Stimulated activated CD4-positive, alpha-beta T cell treated with anti-CD3 and anti-CD28 coated beads, Interleukin-1b, Interleukin-23, amount 100 ng/mL, for 4 hours (primary cell): ENCODE measurements around the gene UTY.

Experiments
- DNase-seq, 2 donors: peaks; one replicate each; pipeline ENCODE4 v3.0.0-alpha.2; 2020; ENCODE audit warnings: low read depth in 2 of 2

The UTY gene

DNA sequence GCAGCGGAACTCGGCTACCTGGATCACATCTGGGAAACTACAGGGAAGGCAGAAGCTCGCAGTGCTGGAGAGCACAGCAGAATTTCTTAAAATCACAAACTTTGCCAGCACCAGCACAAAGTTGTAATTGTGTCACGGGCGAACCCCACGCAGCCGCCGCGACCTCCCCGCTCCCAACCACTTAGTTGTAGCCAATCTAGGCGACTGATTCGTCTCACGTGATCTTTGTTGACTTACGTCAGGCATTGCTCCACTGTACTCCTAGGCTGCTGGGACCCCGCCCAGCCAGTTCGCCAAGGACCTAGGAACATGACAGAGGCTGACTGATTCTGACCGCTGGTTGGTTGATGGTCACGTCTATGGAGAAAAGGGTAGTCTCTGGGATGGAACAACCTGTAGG, at the start of gene UTY:
Gene UTY (minus strand): TSS at position 206 of the 400 bp plus-strand sequence. CDS start 368 bp downstream, outside the sequence.
- DNase-seq = peak in 1 of 2 donors; percentile 50

DNA sequence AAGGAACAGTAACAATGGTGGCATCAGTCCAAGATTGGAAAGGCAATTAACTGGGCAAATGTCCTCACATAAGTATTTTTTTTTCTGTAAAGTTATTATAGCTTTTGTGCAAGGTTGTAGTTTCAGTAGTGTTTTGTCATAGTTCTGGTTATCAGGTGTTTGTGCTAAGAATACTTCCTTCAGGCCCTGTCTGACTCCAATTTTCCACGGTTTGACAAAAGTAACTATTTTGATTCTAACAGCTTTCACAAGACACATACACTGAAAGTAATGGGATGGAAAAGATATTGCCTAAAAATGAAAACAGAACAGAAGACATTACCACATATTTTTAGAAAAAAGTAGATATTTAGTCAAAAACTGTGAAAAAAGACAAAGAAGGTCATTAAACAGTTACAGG, 40.6 kb upstream of the UTY start:
- no peak for DNase-seq

DNA sequence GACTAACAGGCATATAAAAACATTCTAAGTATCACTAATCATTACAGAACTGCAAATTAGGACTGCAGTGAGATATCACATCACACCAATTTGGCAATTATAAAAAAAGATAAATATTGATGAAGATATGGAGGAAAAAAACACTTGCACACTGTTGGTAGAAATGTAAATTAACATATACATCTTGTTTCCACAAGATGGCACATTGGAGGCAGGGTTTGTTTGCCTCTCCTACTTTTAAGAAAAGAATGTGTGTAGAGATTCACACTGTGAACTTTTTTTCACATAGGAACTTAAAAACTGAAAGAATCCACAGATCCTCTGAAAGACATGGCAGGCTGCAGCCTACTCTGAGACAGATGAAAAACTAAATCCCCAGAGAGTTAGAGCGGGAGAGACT, 21.4 kb upstream of the UTY start:
- DNase-seq = no peak

DNA sequence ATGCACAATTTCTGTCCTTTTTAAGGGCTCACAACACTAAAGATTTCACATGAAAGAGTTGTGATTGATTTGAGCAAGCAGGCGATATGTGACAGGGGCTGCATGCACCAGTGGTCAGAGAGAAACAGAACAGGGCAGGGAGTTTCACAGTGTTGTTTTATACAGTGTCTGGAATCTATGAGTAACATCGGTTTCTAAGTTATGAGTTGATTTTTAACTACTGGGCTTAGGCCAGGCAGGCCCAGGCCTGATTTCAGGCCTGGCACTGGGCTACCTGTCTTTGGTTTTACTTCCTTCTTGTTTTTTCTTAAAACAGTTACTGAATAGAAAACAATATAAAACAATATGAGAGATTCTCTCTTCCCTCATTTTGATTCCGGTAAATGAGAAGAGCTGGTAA, 13.9 kb upstream of the UTY start:
- DNase-seq = no peak

DNA sequence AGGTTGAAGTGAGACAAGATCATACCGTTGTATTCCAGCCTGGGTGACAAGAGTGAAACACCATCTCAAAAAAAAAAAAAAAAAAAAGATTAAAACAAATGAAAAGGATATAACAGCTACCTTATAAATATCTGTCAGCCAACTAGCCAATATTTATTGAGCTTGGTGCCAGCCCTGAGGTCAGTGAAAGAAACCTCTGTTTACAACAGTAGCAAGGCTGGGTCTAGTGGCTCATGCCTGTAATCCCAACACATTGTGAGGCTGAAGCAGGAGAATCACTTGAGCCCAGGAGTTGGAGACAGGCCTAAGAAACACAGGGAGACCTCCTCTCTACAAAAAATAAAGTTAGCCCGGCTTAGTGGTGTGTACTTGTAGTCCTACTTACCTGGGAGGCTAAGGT, 12.6 kb upstream of the UTY start:
- no peak for DNase-seq

DNA sequence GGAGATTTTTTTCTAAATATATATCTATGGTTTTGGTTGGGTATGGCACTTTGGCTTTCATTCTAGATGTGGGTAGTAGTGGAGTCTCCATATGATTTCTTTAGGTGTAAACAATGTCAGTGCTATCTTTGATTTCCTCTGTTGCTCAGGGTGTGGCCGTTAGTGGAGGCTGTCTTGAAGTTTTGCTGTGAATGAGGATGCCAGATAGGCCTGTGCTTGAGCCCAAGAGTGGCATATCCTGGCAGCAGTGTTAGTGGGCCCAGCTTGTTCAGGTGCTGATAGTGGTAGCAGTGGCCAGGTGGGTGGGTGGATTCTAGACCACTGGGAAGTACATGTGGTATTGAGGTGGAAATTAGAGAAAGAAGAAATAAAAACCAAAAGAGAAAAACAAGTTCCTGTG, 8.9 kb upstream of the UTY start:
- DNase-seq = no peak

DNA sequence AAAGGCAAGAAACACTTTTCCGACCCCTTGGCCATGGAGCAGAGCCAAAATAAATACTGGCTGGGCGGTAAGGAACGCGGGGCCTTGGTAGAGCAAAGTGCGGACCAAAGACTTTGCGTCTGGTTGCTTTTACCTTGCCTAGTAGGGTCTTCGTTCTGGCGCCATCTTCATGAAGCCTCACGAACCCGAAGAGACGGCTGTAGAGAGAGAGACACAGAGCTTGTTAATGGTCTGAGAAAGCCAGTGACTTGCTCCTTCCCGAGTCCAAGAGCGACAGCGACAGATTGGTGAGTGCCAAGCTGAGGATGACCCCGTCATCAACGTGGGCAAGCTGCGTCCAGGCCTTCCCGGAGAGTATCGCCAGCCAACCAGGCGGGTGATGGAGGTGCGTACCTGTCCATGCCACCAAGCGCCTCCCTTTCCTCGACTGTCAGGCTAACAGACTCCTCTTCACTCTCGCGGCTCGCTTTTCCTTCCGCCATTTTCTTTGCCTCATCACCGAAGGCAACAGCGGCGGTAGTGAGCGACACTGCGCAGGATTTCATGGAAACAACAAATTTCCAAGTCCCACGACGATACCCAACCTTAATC, 617 bp downstream of the UTY start:
- DNase-seq = peak in 1 of 2 donors; percentile 28

DNA sequence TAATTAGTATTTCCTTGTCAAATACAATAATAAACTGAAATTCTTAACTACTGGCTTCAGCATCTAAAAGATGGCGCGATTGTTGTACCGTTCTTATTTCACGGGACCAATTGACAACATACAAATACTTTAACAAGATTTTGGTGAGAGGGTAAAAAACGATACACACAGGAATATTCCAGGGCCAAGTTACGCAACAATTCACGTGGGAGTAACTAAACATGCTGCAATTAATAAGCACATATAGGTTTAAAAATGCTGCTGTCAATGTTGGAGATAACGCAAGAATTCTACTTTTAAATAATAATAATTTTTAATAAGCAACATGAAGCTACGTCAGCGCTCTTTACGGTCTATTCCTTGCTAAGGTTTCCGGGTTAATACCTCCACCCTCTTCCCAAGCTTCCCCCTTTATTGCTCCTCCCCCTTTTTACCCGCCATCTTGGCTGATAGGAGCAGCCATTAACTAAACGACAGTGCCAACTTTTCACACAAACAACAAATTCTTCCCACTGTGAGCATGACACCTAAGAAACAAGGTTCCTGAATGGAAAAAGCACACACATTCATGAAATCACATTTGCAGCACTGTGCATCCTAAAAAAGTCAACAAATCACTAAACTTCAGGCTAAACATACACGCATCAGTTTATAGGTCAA, 1.6 kb downstream of the UTY start:
- no peak for DNase-seq

DNA sequence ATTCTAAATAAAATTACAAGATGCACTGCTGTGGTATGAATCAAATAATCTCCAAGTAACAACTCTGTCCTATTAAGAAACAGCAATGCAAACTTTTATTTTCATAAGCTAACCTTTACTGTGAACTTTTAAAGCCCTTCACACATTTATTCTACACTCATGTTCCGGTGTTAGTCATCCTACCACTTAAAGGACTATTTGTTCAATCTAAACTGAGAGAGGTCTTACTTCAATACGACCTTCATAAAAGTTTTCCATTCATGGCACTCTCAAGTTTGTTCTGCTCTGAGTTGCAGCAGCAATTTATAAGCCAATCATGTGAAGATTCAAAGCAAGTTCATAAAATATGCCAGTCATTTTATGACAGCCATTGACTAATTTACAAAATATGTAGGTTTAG, 4.8 kb downstream of the UTY start:
- DNase-seq = no peak

DNA sequence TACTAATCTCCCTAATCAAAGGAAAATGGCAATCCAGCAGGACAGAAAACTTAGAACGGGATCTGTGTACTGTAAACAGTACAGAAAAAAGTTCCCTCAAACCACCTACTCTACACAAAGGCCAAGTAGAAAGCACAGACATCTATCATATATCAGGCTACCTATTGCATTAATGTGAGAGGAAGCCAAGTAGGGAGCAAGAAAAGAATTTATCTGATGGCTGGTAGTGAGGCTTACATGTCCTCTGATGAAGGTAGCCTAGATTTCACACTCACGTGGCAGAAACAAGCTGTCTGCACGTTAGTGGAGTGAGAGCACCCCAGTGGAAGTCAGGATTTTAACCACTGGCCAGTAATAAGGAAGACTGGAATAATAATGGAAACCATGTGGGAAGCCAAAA, 28.3 kb downstream of the UTY start:
- no peak for DNase-seq

DNA sequence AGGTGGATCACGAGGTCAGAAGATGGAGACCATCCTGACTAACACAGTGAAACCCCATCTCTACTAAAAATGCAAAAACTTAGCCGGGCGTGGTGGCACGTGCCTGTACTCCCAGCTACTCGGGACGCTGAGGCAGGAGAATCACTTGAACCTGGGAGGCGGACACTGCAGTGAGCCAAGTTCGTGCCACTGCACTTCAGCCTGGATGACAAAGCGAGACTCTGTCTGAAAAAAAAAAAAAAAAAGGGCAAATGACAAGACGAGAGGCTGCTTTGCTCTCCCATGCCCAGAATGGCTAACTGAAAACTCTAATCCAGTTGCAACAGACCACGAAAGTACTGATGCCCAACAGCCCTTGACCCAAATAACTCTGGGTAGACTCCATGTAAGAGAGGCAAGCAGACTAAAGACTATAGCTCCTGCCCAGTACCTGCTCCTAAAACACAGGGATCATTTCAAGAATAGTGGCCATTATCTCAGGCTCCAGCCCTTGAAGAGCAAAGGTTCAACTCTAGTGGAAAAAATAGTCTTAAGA, 29.2 kb downstream of the UTY start:
- DNase-seq = no peak

DNA sequence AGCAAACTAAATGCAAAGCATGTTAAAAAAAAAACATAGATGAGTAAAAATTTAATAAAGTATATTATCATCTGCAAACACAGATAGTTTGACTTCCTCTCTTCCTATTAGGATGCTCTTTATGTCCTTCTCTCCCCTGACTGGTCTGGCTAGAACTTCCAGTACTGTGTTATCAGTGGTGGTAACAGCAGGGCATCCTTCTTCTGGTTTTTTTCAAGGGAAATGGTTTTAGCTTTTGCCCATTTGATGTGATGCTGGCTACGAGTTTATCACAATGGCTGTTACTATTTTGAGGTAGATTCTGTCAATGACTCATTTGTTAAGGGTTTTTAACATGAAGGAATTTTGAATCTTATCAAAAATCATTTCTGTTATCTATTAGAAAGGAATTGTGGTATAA, 34.3 kb downstream of the UTY start:
- no peak for DNase-seq

DNA sequence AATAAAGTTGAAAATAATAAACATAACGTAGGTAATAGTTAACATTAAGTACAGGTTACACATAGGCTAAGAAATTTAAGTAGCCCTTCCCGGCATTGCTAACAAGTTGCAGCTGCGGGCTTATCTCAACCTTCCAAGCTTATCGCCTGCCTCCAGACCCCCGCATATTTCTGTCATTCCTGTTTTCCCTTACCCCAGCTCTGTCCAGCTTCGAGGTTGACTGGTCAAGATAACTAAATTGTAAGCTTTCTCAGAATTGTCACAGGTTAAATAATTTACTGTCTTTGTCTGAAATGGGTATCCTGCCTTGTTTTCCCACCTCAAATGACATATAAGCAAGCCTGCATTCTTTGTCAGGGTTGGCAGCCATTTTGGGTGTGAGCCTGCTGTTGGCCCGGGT, 36.7 kb downstream of the UTY start:
- no peak for DNase-seq

DNA sequence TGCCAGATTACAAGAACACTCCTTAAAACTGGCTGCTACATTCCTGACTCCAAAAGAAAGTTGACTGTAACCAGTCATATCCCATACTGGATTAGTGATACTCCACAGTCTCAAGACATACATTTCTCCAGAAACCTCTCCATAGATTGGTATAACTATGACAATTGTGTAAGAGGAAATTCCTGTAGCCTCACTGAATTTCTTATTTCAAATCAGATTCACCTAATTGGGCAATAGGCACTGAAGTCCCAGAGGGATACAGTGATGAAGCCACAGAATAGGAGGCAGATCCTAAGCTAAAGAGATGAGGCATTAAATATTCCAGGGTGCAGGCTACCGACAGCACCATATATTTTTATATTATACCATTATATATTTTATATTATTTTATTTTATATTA, 39.0 kb downstream of the UTY start:
- DNase-seq = no peak

DNA sequence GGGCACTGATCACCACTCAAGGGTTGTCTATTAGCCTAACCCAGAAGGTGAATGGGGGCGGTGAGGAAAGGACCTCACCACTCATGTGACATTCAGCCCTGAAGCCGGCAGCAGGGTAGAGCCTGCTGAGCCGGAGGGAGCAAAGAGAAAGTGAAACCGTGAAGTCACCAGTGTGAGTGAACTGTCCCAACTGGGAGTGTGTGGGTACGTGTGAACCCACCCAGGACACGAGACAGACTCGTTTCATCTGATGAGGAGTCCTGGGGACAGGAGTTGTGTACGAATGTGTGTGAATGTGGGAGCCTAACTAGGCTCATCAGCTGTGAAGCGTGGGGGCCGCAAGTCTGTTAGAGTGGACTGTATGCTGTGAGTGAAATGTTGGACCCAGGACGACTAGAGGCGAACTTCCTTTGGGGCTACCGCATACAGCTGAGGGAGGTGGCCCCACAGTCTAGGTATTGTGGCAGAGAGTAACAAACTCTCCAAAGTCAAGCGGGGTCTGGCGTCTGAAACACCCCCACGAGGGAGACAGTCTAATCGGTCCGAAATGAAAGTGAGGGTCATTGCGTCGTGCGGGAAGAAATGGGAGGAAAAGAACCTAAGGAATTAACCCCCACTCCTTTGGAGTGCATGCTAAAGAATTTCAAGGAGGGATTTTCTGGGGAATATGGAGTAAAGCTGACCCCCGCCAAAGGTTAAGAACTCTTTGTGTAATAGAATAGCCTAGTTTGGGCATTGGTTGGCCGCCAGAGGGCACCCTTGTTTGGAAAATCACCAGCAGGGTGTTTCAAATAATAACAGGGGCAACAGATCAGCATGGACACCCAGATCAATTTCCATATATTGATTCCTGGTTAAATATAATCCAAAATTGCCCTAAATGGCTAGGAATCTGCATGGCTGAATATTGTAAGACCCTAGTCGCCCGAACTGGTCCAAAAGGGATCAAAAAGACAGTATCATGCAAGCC, 43.6 kb downstream of the UTY start:
- DNase-seq = peak in 1 of 2 donors; percentile 50

DNA sequence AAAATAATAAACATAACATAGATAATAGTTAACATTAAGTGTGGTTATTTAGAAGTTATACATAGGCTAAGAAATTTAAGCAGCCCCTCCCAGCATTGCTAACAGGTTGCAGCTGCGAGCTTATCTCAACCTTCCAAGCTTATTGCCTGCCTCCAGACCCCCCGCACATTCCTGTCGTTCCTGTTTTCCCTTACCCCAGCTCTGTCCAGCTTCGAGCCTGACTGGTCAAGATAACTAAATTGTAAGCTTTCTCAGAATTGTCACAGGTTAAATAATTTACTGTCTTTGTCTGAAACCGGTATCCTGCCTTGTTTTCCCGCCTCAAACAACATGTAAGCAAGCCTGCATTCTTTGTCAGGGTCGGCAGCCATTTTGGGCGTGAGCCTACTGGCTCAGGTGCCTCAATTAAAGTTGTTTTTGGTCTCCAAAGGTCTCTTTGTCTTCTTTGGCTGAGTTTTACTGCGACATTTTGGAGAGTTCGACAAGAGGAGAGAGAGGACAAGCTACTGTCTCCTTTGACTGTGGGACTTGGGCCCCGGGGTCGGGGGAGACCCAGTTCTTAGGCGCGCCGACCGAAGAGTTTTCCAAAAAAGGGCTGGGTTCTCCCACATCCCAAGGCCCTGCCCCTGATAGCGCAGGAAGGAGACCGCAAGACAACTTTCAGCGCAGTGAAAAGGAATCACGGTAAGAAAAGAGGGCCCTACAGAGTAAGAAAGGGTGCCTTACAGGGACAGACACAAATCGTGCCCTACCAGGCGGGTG, 44.4 kb downstream of the UTY start:
- DNase-seq = no peak

DNA sequence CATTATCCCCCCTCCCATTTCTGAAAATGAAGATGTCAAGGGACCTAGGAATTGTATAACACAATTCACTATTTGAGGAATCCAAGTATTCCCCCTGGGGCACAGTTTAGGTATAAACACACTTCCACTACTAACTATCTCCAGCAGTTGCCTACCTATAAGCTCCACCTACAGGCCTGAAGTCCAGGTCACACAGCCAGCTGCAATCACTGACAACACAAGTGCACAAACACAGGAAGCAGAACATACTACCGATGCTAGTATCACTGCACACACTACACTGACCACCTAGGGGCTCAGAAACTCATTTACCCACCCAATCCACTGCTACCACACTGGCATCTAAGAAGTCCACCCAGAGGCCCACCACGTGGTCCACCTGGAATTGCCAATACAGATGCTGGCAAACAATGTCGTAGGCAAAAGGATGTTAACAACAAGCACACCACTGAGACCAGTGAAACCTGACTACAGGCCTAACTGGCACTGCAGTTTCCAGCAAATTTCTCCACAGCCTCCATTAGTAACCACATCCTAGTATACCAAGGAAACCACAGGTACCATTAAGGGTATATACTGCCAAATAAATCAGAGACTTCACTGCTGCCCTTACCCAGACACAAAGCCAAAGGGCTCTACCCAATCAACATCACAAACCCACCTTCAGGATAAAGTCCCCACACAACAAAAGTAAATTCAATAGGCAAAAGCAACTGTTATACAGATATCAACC, 47.4 kb downstream of the UTY start:
- DNase-seq = no peak

DNA sequence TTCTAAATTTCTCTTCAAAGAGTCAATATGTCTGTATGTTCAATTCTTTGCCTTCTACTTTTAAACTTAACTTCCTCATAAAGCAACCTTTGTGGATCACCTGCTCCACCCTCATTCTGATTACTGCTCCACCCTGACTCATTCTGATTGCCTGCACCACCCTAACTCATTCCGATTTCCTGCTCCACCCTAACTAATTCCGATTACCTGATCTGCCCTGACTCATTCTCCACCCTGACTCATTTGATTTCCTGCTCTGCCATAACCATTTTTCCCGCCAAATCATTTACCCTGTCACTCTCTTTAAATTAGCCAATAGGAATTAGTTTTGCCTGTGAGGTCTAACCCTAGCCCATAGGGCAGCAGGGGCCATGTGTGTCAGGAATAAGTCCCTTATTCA, 50.3 kb downstream of the UTY start:
- DNase-seq = no peak

DNA sequence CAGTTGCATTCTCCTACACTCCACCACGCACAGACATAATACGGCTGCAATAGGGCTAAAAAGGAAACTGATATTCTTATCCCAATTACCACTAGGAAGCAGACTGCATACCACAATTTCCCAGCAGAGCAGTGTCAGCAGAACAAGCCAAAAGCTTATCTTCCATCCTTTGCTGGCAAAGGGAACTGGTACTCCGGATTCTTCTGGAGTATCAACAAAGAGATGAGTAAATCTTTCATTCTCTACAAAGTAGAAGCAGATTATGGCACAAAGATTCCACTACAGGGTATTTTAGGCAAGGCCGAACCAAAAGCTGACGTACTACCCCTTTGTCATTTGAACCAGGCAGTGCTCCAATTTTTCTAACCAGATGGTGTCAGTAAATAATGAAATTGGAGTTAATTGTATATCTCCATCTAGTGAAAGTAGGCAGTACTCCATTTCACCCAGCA, 56.5 kb downstream of the UTY start:
- DNase-seq = no peak

DNA sequence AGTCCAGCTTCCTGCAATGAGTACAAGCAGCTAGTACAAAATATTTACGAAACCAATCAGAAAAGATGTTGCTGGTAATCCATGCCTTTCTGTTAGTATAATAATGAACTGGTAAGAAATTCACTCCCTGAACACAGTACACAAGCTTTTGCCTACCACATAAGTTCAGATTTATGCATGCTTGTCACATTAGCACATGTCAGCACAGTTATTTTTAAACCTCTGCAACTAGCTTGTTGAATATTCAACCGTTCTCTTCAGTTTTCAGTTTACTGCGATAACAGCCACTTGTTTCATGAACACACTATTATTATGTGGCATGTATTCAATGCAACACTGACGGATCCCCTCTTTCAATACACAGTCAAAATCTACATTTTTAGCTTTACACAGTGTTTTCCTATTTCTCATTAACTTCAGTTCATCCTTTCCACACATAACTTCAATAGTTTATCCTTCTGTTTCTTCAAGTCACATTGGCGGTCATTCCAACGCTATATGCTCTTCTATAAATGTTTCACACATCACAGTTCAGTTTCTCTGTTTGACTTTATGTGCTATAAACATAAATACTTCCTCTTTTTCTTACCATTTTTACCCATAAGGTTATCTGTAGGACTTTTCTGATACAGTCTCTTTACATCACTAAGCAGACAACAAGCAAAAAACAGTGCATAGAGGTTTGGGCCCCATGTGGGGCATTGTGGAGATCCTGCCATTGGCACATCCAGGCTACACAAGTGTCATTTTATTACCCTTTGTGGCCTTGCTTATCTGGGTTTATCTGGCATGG, 62.8 kb downstream of the UTY start:
- DNase-seq = no peak
